Measurements from ENCODE around the gene PCBP3.

PCBP3 gene

GRCh38 chr21:45862543-45863207 lies 219.2 kb downstream of the PCBP3 start:
- DNase-seq (ENCODE audit: low read depth): no peak

- no peak for DNase-seq (ENCODE audit: low read depth)
Measured at GRCh38 chr21:45863267-45863666, 219.7 kb downstream of the PCBP3 start.

- no peak for DNase-seq (ENCODE audit: low read depth)
Measured at GRCh38 chr21:45863751-45864150, 220.2 kb downstream of the PCBP3 start.

- peak; percentile 57 for DNase-seq (ENCODE audit: low read depth)
Measured at GRCh38 chr21:45864436-45864835, 220.9 kb downstream of the PCBP3 start.

- peak; percentile 97 for DNase-seq (ENCODE audit: low read depth)
Measured at GRCh38 chr21:45865106-45865835, 221.7 kb downstream of the PCBP3 start.

GRCh38 chr21:45866551-45866950 lies 223.0 kb downstream of the PCBP3 start:
- DNase-seq (ENCODE audit: low read depth): no peak

GRCh38 chr21:45867041-45867666 lies 223.6 kb downstream of the PCBP3 start:
- no peak for DNase-seq (ENCODE audit: low read depth)

- DNase-seq (ENCODE audit: low read depth): no peak
Measured at GRCh38 chr21:45867671-45868081, 224.2 kb downstream of the PCBP3 start.

GRCh38 chr21:45868086-45868485 lies 224.6 kb downstream of the PCBP3 start:
- DNase-seq (ENCODE audit: low read depth): no peak

- DNase-seq (ENCODE audit: low read depth): no peak
Measured at GRCh38 chr21:45868488-45868887, 225.0 kb downstream of the PCBP3 start.

- DNase-seq (ENCODE audit: low read depth): peak; percentile 85
Measured at GRCh38 chr21:45869121-45870007, 225.8 kb downstream of the PCBP3 start.

- DNase-seq (ENCODE audit: low read depth): no peak
Measured at GRCh38 chr21:45870421-45870820, 226.9 kb downstream of the PCBP3 start.

GRCh38 chr21:45870851-45871615 lies 227.5 kb downstream of the PCBP3 start:
- DNase-seq (ENCODE audit: low read depth): no peak

GRCh38 chr21:45871616-45872236 lies 228.2 kb downstream of the PCBP3 start:
- no peak for DNase-seq (ENCODE audit: low read depth)

GRCh38 chr21:45872471-45872870 lies 228.9 kb downstream of the PCBP3 start:
- no peak for DNase-seq (ENCODE audit: low read depth)

GRCh38 chr21:45872902-45873301 lies 229.4 kb downstream of the PCBP3 start:
- DNase-seq (ENCODE audit: low read depth): no peak

- DNase-seq (ENCODE audit: low read depth): no peak
Measured at GRCh38 chr21:45873418-45873817, 229.9 kb downstream of the PCBP3 start.

GRCh38 chr21:45873866-45874265 lies 230.3 kb downstream of the PCBP3 start:
- no peak for DNase-seq (ENCODE audit: low read depth)

- peak; percentile 97 for DNase-seq (ENCODE audit: low read depth)
Measured at GRCh38 chr21:45874716-45875415, 231.3 kb downstream of the PCBP3 start.

- no peak for DNase-seq (ENCODE audit: low read depth)
Measured at GRCh38 chr21:45875416-45875760, 231.9 kb downstream of the PCBP3 start.

All from ELR (cell line).